HEK293 (cell line): ENCODE measurements around the gene CR1.

Experiments used
- CTCF ChIA-PET: fragments of 350-600 bp; formaldehyde crosslinking; extraction: SDS; loops from one replicate; lab custom pipeline; 2021; ENCODE audit warnings: antibody characterized with exemption; lab: Yijun Ruan, JAX
- POLR2A ChIA-PET: fragments of 300-600 bp; formaldehyde crosslinking; extraction: SDS; loops from one replicate; lab custom pipeline; 2020; ENCODE audit warnings: antibody characterized with exemption, inconsistent platforms; lab: Yijun Ruan, JAX
- H3K27ac ChIP-seq: fragments of 200-500 bp; sonication (Bioruptor generic); 2 replicates; pipeline ENCODE4 v1.5.1; 2014; ENCODE audit warnings: low read depth, low read length, control low read depth, inconsistent platforms; ENCODE audit errors: extremely low read depth
- H3K36me3 ChIP-seq, 2 experiments: fragments of 200-500 bp in 1 of 2; sonication (Bioruptor generic) in 1 of 2; 1 replicate in 1 of 2; 2 replicates in 1 of 2; pipeline ENCODE4 v1.5.1; 2014 to 2017; ENCODE audit warnings: inconsistent platforms in 2 of 2, low read length in 2 of 2; ENCODE audit not compliant: control insufficient read depth in 2 of 2, insufficient read depth in 1 of 2
- H3K4me1 ChIP-seq: fragments of 200-500 bp; sonication (Bioruptor generic); 2 replicates; pipeline ENCODE4 v1.5.1; 2014; ENCODE audit warnings: mild to moderate bottlenecking, low read length, inconsistent platforms; ENCODE audit not compliant: control insufficient read depth, insufficient read depth
- H3K4me3 ChIP-seq: 2 replicates; pipeline ENCODE4 v1.5.1; 2011; ENCODE audit warnings: low read depth, mild to moderate bottlenecking, control low read depth, low read length, moderate library complexity
- H3K9me3 ChIP-seq: fragments of 200-500 bp; sonication (Bioruptor generic); 2 replicates; pipeline ENCODE4 v1.5.1; 2014; ENCODE audit warnings: low read depth, low read length, inconsistent platforms; ENCODE audit not compliant: control insufficient read depth, insufficient read depth
- KLF1 ChIP-seq: fragments of 450-650 bp; formaldehyde crosslinking; IDR thresholded peaks from 2 replicates; pipeline ENCODE4 v1.5.1; 2016; ENCODE audit warnings: missing biosample characterization, missing genetic modification characterization
- KLF8 ChIP-seq: fragments of 450-650 bp; formaldehyde crosslinking; IDR thresholded peaks from 2 replicates; pipeline ENCODE4 v1.5.1; 2016; ENCODE audit warnings: missing biosample characterization, missing genetic modification characterization
- SCRT2 ChIP-seq: fragments of 450-650 bp; formaldehyde crosslinking; IDR thresholded peaks from 2 replicates; pipeline ENCODE4 v1.5.1; 2016; ENCODE audit warnings: missing biosample characterization, missing genetic modification characterization
- SP7 ChIP-seq: fragments of 450-650 bp; formaldehyde crosslinking; IDR thresholded peaks from 2 replicates; pipeline ENCODE4 v1.5.1; 2016; ENCODE audit warnings: missing biosample characterization, missing genetic modification characterization
- TRIM28 ChIP-seq: IDR thresholded peaks from 2 replicates; pipeline ENCODE4 v1.6.1; 2011; ENCODE audit warnings: low read length, control low read depth, borderline replicate concordance
- WT1 ChIP-seq: fragments of 450-650 bp; formaldehyde crosslinking; IDR thresholded peaks from 2 replicates; pipeline ENCODE4 v1.5.1; 2016; ENCODE audit warnings: missing biosample characterization, missing genetic modification characterization
- ZBTB8A ChIP-seq: fragments of 450-650 bp; formaldehyde crosslinking; IDR thresholded peaks from 2 replicates; pipeline ENCODE4 v1.5.1; 2016; ENCODE audit warnings: missing biosample characterization, missing genetic modification characterization
- ZIC2 ChIP-seq: fragments of 450-650 bp; formaldehyde crosslinking; IDR thresholded peaks from 2 replicates; pipeline ENCODE4 v1.5.1; 2016; ENCODE audit warnings: missing biosample characterization, missing genetic modification characterization
- ZNF121 ChIP-seq: fragments of 450-650 bp; formaldehyde crosslinking; IDR thresholded peaks from 2 replicates; pipeline ENCODE4 v1.5.1; 2016; ENCODE audit warnings: missing biosample characterization, missing genetic modification characterization
- ZNF133 ChIP-seq: fragments of 450-650 bp; formaldehyde crosslinking; IDR thresholded peaks from 2 replicates; pipeline ENCODE4 v1.5.1; 2016; ENCODE audit warnings: missing biosample characterization, missing genetic modification characterization
- ZNF157 ChIP-seq: fragments of 450-650 bp; formaldehyde crosslinking; IDR thresholded peaks from 2 replicates; pipeline ENCODE4 v1.5.1; 2016; ENCODE audit warnings: missing biosample characterization, missing genetic modification characterization
- ZNF174 ChIP-seq: fragments of 450-650 bp; formaldehyde crosslinking; IDR thresholded peaks from 2 replicates; pipeline ENCODE4 v1.5.0; 2017; ENCODE audit warnings: missing biosample characterization, mild to moderate bottlenecking, missing genetic modification characterization
- ZNF175 ChIP-seq: fragments of 450-650 bp; formaldehyde crosslinking; IDR thresholded peaks from 2 replicates; pipeline ENCODE4 v1.5.1; 2016; ENCODE audit warnings: missing biosample characterization, missing genetic modification characterization
- ZNF311 ChIP-seq: fragments of 450-650 bp; formaldehyde crosslinking; IDR thresholded peaks from 2 replicates; pipeline ENCODE4 v1.5.1; 2017; ENCODE audit warnings: missing biosample characterization, missing genetic modification characterization, borderline replicate concordance
- ZNF416 ChIP-seq: fragments of 450-650 bp; formaldehyde crosslinking; IDR thresholded peaks from 2 replicates; pipeline ENCODE4 v1.5.1; 2016; ENCODE audit warnings: missing biosample characterization, missing genetic modification characterization
- ZNF555 ChIP-seq: fragments of 450-650 bp; formaldehyde crosslinking; conservative IDR thresholded peaks from 2 replicates; pipeline ENCODE4 v1.5.1; 2017; ENCODE audit warnings: missing biosample characterization, mild to moderate bottlenecking, missing genetic modification characterization, inconsistent platforms
- ZNF561 ChIP-seq: fragments of 450-650 bp; IDR thresholded peaks from 2 replicates; pipeline ENCODE4 v1.5.1; 2018; ENCODE audit warnings: missing biosample characterization, missing genetic modification characterization, borderline replicate concordance
- TF ChIP-seq, protein P1 (sequence below): fragments of 450-650 bp; formaldehyde crosslinking; IDR thresholded peaks from 2 replicates; pipeline ENCODE4 v1.5.1; 2017; ENCODE audit warnings: missing biosample characterization, missing genetic modification characterization
- TF ChIP-seq, protein P2 (sequence below): fragments of 450-650 bp; formaldehyde crosslinking; IDR thresholded peaks from 2 replicates; pipeline ENCODE4 v1.5.1; 2017; ENCODE audit warnings: missing biosample characterization, mild to moderate bottlenecking, missing genetic modification characterization, moderate library complexity
- TF ChIP-seq, protein P3 (sequence below): fragments of 450-650 bp; formaldehyde crosslinking; IDR thresholded peaks from 2 replicates; pipeline ENCODE4 v1.5.1; 2016; ENCODE audit warnings: missing biosample characterization, missing genetic modification characterization
- TF ChIP-seq, protein P4 (sequence below): fragments of 450-650 bp; formaldehyde crosslinking; IDR thresholded peaks from 2 replicates; pipeline ENCODE4 v1.5.1; 2016; ENCODE audit warnings: missing biosample characterization, missing genetic modification characterization
- TF ChIP-seq, protein P5 (sequence below): fragments of 450-650 bp; formaldehyde crosslinking; IDR thresholded peaks from 2 replicates; pipeline ENCODE4 v1.5.1; 2017; ENCODE audit warnings: missing biosample characterization, missing genetic modification characterization

The CR1 gene

DNA sequence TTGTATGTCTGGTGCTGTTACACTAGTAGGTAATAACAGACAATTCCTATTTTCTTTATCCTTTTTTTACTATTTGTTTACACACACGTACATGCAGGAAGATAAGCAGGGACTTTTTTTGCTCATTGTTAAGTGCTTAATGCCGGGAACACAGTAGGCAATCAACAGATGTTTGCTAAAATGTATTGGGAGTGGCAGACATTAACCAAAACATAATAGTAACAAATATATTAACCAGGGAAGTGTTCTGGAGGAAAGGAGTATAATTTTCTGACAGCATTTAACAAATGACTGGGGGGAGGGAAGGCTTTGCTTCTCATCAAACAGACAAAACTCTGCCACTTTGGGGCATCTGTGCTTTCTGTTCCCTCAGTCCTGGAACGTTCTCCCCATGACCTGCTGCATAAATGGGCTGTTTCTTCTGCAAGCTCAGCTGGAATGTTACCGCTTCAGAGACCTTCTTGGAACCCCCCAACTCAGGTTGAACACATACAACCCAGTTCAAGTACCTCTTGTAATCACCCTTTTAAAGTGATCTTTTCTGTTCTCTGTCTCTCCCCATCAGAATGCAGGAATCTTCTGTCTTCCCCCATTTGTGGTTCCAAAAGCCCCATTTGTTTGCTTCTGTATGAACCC is 151.1 kb downstream of the CR1 start:
- TF ChIP-seq, protein P1, sequence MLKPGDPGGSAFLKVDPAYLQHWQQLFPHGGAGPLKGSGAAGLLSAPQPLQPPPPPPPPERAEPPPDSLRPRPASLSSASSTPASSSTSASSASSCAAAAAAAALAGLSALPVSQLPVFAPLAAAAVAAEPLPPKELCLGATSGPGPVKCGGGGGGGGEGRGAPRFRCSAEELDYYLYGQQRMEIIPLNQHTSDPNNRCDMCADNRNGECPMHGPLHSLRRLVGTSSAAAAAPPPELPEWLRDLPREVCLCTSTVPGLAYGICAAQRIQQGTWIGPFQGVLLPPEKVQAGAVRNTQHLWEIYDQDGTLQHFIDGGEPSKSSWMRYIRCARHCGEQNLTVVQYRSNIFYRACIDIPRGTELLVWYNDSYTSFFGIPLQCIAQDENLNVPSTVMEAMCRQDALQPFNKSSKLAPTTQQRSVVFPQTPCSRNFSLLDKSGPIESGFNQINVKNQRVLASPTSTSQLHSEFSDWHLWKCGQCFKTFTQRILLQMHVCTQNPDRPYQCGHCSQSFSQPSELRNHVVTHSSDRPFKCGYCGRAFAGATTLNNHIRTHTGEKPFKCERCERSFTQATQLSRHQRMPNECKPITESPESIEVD (tag by site-specific recombination), result peak; percentile 89
- TF ChIP-seq, protein P2, sequence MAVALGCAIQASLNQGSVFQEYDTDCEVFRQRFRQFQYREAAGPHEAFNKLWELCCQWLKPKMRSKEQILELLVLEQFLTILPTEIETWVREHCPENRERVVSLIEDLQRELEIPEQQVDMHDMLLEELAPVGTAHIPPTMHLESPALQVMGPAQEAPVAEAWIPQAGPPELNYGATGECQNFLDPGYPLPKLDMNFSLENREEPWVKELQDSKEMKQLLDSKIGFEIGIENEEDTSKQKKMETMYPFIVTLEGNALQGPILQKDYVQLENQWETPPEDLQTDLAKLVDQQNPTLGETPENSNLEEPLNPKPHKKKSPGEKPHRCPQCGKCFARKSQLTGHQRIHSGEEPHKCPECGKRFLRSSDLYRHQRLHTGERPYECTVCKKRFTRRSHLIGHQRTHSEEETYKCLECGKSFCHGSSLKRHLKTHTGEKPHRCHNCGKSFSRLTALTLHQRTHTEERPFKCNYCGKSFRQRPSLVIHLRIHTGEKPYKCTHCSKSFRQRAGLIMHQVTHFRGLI, result no peak
- TF ChIP-seq ZNF416 (tag by site-specific recombination) (no peak), ZNF561 (no peak), ZNF157 (no peak), ZNF121 (no peak), WT1 (tag by site-specific recombination) (peak; percentile 66; the same call in 1 of the 2 replicates), SP7 (tag by site-specific recombination) (no peak), SCRT2 (tag by site-specific recombination) (peak; percentile 55), KLF8 (tag by site-specific recombination) (no peak), KLF1 (no peak)
- TF ChIP-seq, protein P3, sequence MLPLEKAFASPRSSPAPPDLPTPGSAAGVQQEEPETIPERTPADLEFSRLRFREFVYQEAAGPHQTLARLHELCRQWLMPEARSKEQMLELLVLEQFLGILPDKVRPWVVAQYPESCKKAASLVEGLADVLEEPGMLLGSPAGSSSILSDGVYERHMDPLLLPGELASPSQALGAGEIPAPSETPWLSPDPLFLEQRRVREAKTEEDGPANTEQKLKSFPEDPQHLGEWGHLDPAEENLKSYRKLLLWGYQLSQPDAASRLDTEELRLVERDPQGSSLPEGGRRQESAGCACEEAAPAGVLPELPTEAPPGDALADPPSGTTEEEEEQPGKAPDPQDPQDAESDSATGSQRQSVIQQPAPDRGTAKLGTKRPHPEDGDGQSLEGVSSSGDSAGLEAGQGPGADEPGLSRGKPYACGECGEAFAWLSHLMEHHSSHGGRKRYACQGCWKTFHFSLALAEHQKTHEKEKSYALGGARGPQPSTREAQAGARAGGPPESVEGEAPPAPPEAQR, result no peak
- TF ChIP-seq, protein P4, sequence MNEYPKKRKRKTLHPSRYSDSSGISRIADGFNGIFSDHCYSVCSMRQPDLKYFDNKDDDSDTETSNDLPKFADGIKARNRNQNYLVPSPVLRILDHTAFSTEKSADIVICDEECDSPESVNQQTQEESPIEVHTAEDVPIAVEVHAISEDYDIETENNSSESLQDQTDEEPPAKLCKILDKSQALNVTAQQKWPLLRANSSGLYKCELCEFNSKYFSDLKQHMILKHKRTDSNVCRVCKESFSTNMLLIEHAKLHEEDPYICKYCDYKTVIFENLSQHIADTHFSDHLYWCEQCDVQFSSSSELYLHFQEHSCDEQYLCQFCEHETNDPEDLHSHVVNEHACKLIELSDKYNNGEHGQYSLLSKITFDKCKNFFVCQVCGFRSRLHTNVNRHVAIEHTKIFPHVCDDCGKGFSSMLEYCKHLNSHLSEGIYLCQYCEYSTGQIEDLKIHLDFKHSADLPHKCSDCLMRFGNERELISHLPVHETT, result no peak
- Histone ChIP-seq H3K27ac (no peak overlapping the region), H3K36me3 (no peaks in the 10 kb centered on the region), H3K4me1 (no peaks in the 10 kb centered on the region), H3K9me3 (no peaks in the 10 kb centered on the region), H3K4me3 (no peak overlapping the region)
- CTCF ChIA-PET, result no interaction called here
- POLR2A ChIA-PET, result no interaction called here

DNA sequence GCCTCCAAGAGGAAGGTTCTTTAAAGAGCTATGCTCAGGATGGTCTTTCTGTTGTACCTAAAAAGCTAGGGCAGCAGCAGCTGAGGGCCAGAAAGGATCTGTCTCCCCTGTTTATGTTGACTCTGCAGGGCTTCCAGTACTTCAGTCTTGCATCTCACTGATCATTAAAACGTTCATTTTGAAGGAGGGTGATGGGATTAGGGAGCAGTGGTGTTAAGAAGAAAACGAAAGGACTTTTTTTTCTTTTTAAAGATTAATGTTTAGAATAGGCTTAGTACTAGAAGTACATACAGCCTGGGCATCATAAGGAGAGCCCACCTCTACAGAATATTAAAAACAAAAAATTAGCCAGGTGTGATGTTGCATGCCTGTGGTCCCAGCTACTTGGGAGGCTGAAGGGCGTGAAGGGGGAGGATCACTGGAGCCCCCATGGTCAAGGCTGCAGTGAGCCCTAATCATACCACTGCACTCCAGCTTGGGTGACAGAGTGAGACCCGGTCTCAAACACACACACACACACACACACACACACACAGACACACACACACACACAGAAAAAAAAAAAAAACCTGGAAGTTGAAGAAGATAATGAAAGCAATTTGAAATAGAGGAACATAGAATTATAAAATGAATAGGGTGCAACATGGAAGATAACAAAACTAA is 151.8 kb downstream of the CR1 start:
- H3K27ac ChIP-seq, result no peak overlapping the region
- no peaks in the 10 kb centered on the region for H3K36me3 ChIP-seq
- H3K9me3 ChIP-seq, result no peaks in the 10 kb centered on the region
- no peak overlapping the region for H3K4me3 ChIP-seq
- ChIA-PET CTCF (interaction anchor here (0.6 to 0.7 kb wide), 2 partner anchors 149 to 260 kb away, joined by 3 read pairs; no protein-coding TSS in a partner anchor), POLR2A (no interaction called here)
- no peaks in the 10 kb centered on the region for H3K4me1 ChIP-seq
- no peak for TF ChIP-seq ZNF555 (tag by site-specific recombination)
- TF ChIP-seq ZNF311 (tag by site-specific recombination), result no peak
- TF ChIP-seq, protein P5, sequence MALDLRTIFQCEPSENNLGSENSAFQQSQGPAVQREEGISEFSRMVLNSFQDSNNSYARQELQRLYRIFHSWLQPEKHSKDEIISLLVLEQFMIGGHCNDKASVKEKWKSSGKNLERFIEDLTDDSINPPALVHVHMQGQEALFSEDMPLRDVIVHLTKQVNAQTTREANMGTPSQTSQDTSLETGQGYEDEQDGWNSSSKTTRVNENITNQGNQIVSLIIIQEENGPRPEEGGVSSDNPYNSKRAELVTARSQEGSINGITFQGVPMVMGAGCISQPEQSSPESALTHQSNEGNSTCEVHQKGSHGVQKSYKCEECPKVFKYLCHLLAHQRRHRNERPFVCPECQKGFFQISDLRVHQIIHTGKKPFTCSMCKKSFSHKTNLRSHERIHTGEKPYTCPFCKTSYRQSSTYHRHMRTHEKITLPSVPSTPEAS (tag by site-specific recombination), result peak; percentile 90
- 0 out of 2 replicates have a peak, but pooled peaks have one; percentile 11 for TF ChIP-seq ZBTB8A (tag by site-specific recombination)
- no peak for TF ChIP-seq ZNF133
- TF ChIP-seq TRIM28, result no peak
- 0 out of 2 replicates have a peak, but pooled peaks have one; percentile 6 for TF ChIP-seq ZIC2
- no peak for TF ChIP-seq ZNF175
- no peak for TF ChIP-seq ZNF174 (tag by site-specific recombination)
- TF ChIP-seq, all 188 proteins: peak for 3
